HCT116 (cell line): Measurements from ENCODE around the gene GRB7.

ENCODE experiments used
- CBX3 ChIP-seq: IDR thresholded peaks from 2 replicates; pipeline ENCODE4 v1.6.1; 2012; ENCODE audit warnings: low read depth
- CEBPB ChIP-seq: IDR thresholded peaks from 2 replicates; pipeline ENCODE4 v1.6.1; 2012; ENCODE audit warnings: low read depth
- EGR1 ChIP-seq: IDR thresholded peaks from 2 replicates; pipeline ENCODE4 v1.6.1; 2012; ENCODE audit warnings: low read depth
- EZH2 ChIP-seq: fragments of 200-600 bp; sonication (generic); IDR thresholded peaks from 2 replicates; pipeline ENCODE4 v1.6.1; 2017; ENCODE audit warnings: antibody characterized with exemption, mixed run types
- EZH2phosphoT487 ChIP-seq: fragments of 200-600 bp; IDR thresholded peaks from 2 replicates; pipeline ENCODE4 v1.6.1; 2018; ENCODE audit warnings: antibody characterized with exemption, borderline replicate concordance
- POLR2AphosphoS5 ChIP-seq: IDR thresholded peaks from 2 replicates; pipeline ENCODE4 v1.6.1; 2011; ENCODE audit warnings: mild to moderate bottlenecking, low read depth, low read length, moderate library complexity
- YY1 ChIP-seq: IDR thresholded peaks from 2 replicates; pipeline ENCODE4 v1.6.1; 2011; ENCODE audit warnings: low read length, low read depth, moderate library complexity, mild to moderate bottlenecking; ENCODE audit not compliant: insufficient replicate concordance; ENCODE audit errors: extremely low read depth
- ZFX ChIP-seq: fragments of 450-650 bp; IDR thresholded peaks from 2 replicates; pipeline ENCODE4 v1.6.1; 2017
- TF ChIP-seq, protein P1 (sequence below), 3 experiments: fragments of 200-600 bp in 1 of 3; sonication (generic) in 1 of 3; IDR thresholded peaks in 2 of 3; conservative IDR thresholded peaks in 1 of 3; 2 replicates each; pipeline ENCODE4 v1.5.1; 2012 to 2017; ENCODE audit warnings: low read depth in 2 of 3, low read length in 2 of 3, antibody characterized with exemption in 1 of 3, borderline replicate concordance in 1 of 3, control low read depth in 1 of 3, mild to moderate bottlenecking in 1 of 3, mixed read lengths in 1 of 3, mixed run types in 1 of 3, moderate library complexity in 1 of 3; ENCODE audit not compliant: insufficient read depth in 1 of 3
- TF ChIP-seq, protein P2 (sequence below): IDR thresholded peaks from 2 replicates; pipeline ENCODE4 v1.6.1; 2012; ENCODE audit warnings: low read depth

DNA sequence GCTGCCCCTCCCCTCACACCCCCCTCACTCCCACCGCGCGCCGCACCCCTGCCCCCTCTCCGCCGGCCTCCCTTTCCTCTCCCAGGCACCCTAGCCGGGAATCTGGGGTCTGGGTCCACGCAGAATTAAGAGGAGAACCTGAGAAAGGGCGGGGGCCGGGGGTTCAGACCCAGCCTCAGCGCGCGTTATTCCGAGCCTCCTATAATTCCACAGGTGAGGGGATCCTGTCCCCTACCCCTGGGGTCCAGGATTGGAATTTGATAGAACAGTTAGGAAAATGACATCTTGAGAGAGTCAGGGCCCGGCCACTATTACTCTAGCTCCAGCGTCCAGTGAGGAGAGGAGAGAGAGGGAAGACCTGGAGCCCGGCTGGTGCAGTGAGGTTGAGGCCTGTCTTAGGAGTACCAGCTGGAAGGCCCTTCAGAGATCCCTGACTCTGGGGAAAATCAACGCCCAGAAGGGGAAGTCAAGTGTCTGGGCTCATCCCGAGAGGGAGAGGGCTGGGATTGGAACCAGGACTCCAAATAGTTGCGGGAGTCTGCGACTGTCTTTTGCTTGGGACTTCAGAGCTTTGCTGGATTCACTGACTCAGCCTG is 17.3 kb downstream of the GRB7 start:
- TF ChIP-seq, protein P1, sequence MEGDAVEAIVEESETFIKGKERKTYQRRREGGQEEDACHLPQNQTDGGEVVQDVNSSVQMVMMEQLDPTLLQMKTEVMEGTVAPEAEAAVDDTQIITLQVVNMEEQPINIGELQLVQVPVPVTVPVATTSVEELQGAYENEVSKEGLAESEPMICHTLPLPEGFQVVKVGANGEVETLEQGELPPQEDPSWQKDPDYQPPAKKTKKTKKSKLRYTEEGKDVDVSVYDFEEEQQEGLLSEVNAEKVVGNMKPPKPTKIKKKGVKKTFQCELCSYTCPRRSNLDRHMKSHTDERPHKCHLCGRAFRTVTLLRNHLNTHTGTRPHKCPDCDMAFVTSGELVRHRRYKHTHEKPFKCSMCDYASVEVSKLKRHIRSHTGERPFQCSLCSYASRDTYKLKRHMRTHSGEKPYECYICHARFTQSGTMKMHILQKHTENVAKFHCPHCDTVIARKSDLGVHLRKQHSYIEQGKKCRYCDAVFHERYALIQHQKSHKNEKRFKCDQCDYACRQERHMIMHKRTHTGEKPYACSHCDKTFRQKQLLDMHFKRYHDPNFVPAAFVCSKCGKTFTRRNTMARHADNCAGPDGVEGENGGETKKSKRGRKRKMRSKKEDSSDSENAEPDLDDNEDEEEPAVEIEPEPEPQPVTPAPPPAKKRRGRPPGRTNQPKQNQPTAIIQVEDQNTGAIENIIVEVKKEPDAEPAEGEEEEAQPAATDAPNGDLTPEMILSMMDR (IDR thresholded peaks at IDR 0.05 in 2 of 3, conservative IDR thresholded peaks at IDR 0.05 in 1 of 3; ENCODE audit: borderline replicate concordance in 1 of 3, insufficient read depth in 1 of 3, low read depth in 2 of 3, low read length in 2 of 3): no peak
- no peak for TF ChIP-seq POLR2AphosphoS5
- no peak for TF ChIP-seq ZFX
- TF ChIP-seq YY1: no peak
- no peak for TF ChIP-seq CEBPB
- TF ChIP-seq EZH2phosphoT487: no peak
- TF ChIP-seq EZH2: no peak
- TF ChIP-seq, protein P2, sequence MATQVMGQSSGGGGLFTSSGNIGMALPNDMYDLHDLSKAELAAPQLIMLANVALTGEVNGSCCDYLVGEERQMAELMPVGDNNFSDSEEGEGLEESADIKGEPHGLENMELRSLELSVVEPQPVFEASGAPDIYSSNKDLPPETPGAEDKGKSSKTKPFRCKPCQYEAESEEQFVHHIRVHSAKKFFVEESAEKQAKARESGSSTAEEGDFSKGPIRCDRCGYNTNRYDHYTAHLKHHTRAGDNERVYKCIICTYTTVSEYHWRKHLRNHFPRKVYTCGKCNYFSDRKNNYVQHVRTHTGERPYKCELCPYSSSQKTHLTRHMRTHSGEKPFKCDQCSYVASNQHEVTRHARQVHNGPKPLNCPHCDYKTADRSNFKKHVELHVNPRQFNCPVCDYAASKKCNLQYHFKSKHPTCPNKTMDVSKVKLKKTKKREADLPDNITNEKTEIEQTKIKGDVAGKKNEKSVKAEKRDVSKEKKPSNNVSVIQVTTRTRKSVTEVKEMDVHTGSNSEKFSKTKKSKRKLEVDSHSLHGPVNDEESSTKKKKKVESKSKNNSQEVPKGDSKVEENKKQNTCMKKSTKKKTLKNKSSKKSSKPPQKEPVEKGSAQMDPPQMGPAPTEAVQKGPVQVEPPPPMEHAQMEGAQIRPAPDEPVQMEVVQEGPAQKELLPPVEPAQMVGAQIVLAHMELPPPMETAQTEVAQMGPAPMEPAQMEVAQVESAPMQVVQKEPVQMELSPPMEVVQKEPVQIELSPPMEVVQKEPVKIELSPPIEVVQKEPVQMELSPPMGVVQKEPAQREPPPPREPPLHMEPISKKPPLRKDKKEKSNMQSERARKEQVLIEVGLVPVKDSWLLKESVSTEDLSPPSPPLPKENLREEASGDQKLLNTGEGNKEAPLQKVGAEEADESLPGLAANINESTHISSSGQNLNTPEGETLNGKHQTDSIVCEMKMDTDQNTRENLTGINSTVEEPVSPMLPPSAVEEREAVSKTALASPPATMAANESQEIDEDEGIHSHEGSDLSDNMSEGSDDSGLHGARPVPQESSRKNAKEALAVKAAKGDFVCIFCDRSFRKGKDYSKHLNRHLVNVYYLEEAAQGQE: no peak
- TF ChIP-seq EGR1: no peak
- TF ChIP-seq CBX3: no peak
